K562 (cell line): Measurements from ENCODE around the gene PRUNE1. TPM values are rescaled to one million over a fixed set of nuclear protein-coding genes. Genes with fewer than 3 reads are reported as not detected.
A peak's percentile ranks its signal among the peaks of the same experiment; 100 is the strongest.

Source experiments
- CBX8 ChIP-seq: fragments of 200-600 bp; sonication (generic); IDR thresholded peaks from 2 replicates; pipeline ENCODE4 v1.6.1; 2012; ENCODE audit warnings: borderline replicate concordance, mixed run types, low read depth, mild to moderate bottlenecking, moderate library complexity, mixed read lengths, low read length, control low read depth, inconsistent platforms; ENCODE audit not compliant: poor library complexity, severe bottlenecking; ENCODE audit errors: extremely low read depth
- DNMT1 ChIP-seq: fragments of 450-650 bp; IDR thresholded peaks from 2 replicates; pipeline ENCODE4 v1.6.1; 2016; ENCODE audit warnings: antibody characterized with exemption, mild to moderate bottlenecking
- EHMT2 ChIP-seq: fragments of 450-650 bp; IDR thresholded peaks from 2 replicates; pipeline ENCODE4 v1.6.1; 2018; ENCODE audit warnings: antibody characterized with exemption
- ELF4 ChIP-seq: fragments of 450-650 bp; formaldehyde crosslinking; IDR thresholded peaks from 2 replicates; pipeline ENCODE4 v1.4.0; 2022; ENCODE audit warnings: missing genetic modification characterization
- ETV5 ChIP-seq: sonication (generic); formaldehyde crosslinking; IDR thresholded peaks from 2 replicates; pipeline ENCODE4 v1.4.0; 2020; ENCODE audit warnings: low read depth, mild to moderate bottlenecking, missing genetic modification reagents
- HMG20B ChIP-seq: fragments of 250-450 bp; sonication (Bioruptor Pico); IDR thresholded peaks from 2 replicates; pipeline ENCODE4 v1.5.0; 2021; ENCODE audit warnings: mild to moderate bottlenecking
- RBBP5 ChIP-seq: fragments of 200-600 bp; sonication (generic); IDR thresholded peaks from 2 replicates; pipeline ENCODE4 v1.6.1; 2012; ENCODE audit warnings: borderline replicate concordance, mild to moderate bottlenecking, low read length, control low read depth, inconsistent platforms; ENCODE audit not compliant: insufficient read depth, poor library complexity, severe bottlenecking
- TARDBP ChIP-seq: fragments of 450-650 bp; IDR thresholded peaks from 2 replicates; pipeline ENCODE4 v1.6.1; 2016
- ZNF239 ChIP-seq: fragments of 250-450 bp; sonication (Bioruptor Pico); IDR thresholded peaks from 2 replicates; pipeline ENCODE4 v1.4.0; 2020; ENCODE audit warnings: mild to moderate bottlenecking
- ZNF699 ChIP-seq: fragments of 250-450 bp; sonication (Bioruptor Pico); IDR thresholded peaks from 2 replicates; pipeline ENCODE4 v1.8.0; 2021; ENCODE audit warnings: mild to moderate bottlenecking, moderate library complexity; ENCODE audit not compliant: insufficient replicate concordance
- ZNF79 ChIP-seq: fragments of 250-450 bp; sonication (Bioruptor Pico); IDR thresholded peaks from 2 replicates; pipeline ENCODE4 v1.4.0; 2020; ENCODE audit warnings: low read depth, mild to moderate bottlenecking, moderate library complexity
- polyA plus RNA-seq, 8 experiments: library from polyadenylated mRNA; depleted of rRNA in 4 of 8; stranded (reverse) in 5 of 8; unstranded in 3 of 8; fragments of >200 nt; fragmentation: Nextera tagmentation in 2 of 8; fragmentation: Illumina TruSeq in 1 of 8; extraction: Ambion mirVana in 2 of 8; extraction: Trizol in 1 of 8; gene quantifications; 2 replicates each; pipeline versions ENCODE4 v1.2.1 to v1.2.3, GENCODE V29; 2011 to 2014; ENCODE audit warnings: inconsistent platforms in 1 of 8, missing spikeins in 1 of 8
- total RNA-seq, 7 experiments: library from RNA; depleted of rRNA in 6 of 7; stranded (reverse); fragments of >200 nt in 6 of 7; fragmentation: Illumina TruSeq in 2 of 7; extraction: Trizol in 2 of 7; gene quantifications; 2 replicates each; pipeline versions ENCODE4 v1.2.1 to v1.2.3, GENCODE V29; 2011 to 2021; ENCODE audit warnings: low replicate concordance in 1 of 7
- TF ChIP-seq, protein P1 (sequence below): IDR thresholded peaks from 2 replicates; pipeline ENCODE4 v1.6.1; 2011; ENCODE audit warnings: borderline replicate concordance, low read depth, mild to moderate bottlenecking, moderate library complexity, low read length; ENCODE audit not compliant: insufficient read depth, poor library complexity, severe bottlenecking
- TF ChIP-seq, protein P2 (sequence below): fragments of 250-450 bp; sonication (Bioruptor Pico); IDR thresholded peaks from 2 replicates; pipeline ENCODE4 v1.8.0; 2022; ENCODE audit warnings: moderate library complexity, mild to moderate bottlenecking, inconsistent platforms
- TF ChIP-seq, protein P3 (sequence below): fragments of 450-650 bp; IDR thresholded peaks from 2 replicates; pipeline ENCODE4 v1.6.1; 2016; ENCODE audit warnings: mild to moderate bottlenecking

The PRUNE1 gene
- total and polyA plus RNA-seq, 9 of the 15 experiments (the other 6 are each of a cell fraction or from before 2014, with no cell fraction given) = 16.7 to 48.3 (median 26.2) TPM

DNA sequence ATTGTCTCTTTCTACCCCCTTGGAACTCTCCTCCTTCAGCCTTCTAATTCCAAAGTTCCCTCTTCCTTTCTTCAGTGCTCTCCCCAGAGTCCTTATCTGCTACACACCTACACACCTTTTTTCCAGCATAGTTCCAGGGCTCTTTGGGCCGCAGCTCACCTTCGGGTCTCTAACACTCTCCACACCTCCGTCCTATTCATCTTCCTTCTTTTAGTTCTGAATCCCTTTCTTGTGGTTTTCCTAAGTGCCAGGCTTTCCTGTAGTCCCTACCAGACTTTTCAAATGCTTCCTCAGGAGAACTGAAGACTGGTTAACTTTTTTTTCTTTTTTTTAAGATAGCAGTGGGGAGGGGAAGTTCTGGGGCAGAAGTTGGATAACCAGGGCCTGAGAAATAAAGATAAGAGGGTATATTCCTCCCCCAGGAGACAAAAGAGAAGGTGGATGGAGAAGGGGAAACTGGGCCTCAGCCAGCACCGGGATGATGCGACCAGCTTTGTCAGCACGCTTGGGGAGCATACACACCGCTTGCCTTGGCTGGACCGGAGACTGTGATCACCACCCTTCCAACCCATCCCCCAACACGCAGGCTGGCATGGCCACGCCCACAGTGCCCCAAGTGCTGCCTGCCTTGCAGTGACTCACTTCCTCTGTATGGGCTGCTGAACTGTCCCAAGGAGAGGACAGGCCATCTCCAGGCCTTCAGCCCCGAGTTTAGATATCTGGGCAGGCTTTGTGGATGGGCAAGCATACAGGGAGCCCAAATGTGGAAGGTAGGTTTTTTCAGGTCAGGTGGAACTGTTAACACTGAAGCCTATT, 31.2 kb upstream of the PRUNE1 start (continued):
- TF ChIP-seq, protein P1, sequence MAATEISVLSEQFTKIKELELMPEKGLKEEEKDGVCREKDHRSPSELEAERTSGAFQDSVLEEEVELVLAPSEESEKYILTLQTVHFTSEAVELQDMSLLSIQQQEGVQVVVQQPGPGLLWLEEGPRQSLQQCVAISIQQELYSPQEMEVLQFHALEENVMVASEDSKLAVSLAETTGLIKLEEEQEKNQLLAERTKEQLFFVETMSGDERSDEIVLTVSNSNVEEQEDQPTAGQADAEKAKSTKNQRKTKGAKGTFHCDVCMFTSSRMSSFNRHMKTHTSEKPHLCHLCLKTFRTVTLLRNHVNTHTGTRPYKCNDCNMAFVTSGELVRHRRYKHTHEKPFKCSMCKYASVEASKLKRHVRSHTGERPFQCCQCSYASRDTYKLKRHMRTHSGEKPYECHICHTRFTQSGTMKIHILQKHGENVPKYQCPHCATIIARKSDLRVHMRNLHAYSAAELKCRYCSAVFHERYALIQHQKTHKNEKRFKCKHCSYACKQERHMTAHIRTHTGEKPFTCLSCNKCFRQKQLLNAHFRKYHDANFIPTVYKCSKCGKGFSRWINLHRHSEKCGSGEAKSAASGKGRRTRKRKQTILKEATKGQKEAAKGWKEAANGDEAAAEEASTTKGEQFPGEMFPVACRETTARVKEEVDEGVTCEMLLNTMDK = peak; percentile 20
- TF ChIP-seq EHMT2 (no peak), ZNF239 (no peak; the same call in 1 of the 2 replicates), ZNF79 (CRISPR knock-in tag) (no peak), ZNF699 (CRISPR knock-in tag) (no peak), DNMT1 (no peak), CBX8 (no peak), ELF4 (no peak), TARDBP (no peak), RBBP5 (peak; percentile 91), ETV5 (CRISPR knock-in tag) (peak; percentile 82), HMG20B (CRISPR knock-in tag) (no peak)
- TF ChIP-seq, protein P2, sequence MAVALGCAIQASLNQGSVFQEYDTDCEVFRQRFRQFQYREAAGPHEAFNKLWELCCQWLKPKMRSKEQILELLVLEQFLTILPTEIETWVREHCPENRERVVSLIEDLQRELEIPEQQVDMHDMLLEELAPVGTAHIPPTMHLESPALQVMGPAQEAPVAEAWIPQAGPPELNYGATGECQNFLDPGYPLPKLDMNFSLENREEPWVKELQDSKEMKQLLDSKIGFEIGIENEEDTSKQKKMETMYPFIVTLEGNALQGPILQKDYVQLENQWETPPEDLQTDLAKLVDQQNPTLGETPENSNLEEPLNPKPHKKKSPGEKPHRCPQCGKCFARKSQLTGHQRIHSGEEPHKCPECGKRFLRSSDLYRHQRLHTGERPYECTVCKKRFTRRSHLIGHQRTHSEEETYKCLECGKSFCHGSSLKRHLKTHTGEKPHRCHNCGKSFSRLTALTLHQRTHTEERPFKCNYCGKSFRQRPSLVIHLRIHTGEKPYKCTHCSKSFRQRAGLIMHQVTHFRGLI (CRISPR knock-in tag) = no peak
- TF ChIP-seq, protein P3, sequence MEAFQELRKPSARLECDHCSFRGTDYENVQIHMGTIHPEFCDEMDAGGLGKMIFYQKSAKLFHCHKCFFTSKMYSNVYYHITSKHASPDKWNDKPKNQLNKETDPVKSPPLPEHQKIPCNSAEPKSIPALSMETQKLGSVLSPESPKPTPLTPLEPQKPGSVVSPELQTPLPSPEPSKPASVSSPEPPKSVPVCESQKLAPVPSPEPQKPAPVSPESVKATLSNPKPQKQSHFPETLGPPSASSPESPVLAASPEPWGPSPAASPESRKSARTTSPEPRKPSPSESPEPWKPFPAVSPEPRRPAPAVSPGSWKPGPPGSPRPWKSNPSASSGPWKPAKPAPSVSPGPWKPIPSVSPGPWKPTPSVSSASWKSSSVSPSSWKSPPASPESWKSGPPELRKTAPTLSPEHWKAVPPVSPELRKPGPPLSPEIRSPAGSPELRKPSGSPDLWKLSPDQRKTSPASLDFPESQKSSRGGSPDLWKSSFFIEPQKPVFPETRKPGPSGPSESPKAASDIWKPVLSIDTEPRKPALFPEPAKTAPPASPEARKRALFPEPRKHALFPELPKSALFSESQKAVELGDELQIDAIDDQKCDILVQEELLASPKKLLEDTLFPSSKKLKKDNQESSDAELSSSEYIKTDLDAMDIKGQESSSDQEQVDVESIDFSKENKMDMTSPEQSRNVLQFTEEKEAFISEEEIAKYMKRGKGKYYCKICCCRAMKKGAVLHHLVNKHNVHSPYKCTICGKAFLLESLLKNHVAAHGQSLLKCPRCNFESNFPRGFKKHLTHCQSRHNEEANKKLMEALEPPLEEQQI = no peak
